NCI-H2081 treated with DMSO at 0.1 percent for 48 hours (cell line): ENCODE measurements around the gene GAGE1.
"Not testable (repeated sequence)": the region's sequence is repeated elsewhere in the genome, so short reads cannot be mapped to it uniquely, and the experiment has no call there.

Source experiments
- DNase-seq: peaks from one replicate; lab custom pipeline; 2025; lab: John Stamatoyannopoulos, UW

GAGE1 gene, protein sequence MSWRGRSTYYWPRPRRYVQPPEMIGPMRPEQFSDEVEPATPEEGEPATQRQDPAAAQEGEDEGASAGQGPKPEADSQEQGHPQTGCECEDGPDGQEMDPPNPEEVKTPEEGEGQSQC

DNA sequence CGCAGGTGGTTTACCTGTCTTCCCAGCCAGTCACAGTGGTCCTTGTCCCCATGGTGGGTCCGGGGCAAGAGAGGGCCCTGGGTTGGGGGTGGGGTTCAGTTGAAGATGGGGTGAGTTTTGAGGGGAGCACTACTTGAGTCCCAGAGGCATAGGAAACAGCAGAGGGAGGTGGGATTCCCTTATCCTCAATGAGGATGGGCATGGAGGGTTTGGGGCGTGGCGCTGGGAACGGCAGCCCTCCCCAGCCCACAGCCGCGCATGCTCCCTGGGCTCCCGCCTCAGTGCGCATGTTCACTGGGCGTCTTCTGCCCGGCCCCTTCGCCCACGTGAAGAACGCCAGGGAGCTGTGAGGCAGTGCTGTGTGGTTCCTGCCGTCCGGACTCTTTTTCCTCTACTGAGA lies at the start of gene GAGE1:
Gene GAGE1 (plus strand): TSS at position 301 of the 400 bp plus-strand sequence. CDS start 1,155 bp downstream, outside the sequence.
- DNase-seq = not testable (repeated sequence)

GRCh38 chrX:49550989-49551388 lies 47.8 kb upstream of the GAGE1 start, which contains the start of gene GAGE12E:
Gene GAGE12E, plus strand, starts transcription at chrX:49551289. Its CDS starts 1,155 bp downstream, at chrX:49552444.
- not testable (repeated sequence) for DNase-seq

DNA sequence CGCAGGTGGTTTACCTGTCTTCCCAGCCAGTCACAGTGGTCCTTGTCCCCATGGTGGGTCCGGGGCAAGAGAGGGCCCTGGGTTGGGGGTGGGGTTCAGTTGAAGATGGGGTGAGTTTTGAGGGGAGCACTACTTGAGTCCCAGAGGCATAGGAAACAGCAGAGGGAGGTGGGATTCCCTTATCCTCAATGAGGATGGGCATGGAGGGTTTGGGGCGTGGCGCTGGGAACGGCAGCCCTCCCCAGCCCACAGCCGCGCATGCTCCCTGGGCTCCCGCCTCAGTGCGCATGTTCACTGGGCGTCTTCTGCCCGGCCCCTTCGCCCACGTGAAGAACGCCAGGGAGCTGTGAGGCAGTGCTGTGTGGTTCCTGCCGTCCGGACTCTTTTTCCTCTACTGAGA lies 38.3 kb upstream of the GAGE1 start, which contains the start of gene GAGE12F:
Gene GAGE12F (plus strand): TSS at position 301 of the 400 bp plus-strand sequence. CDS start 1,155 bp downstream, outside the sequence.
- DNase-seq = not testable (repeated sequence)

DNA sequence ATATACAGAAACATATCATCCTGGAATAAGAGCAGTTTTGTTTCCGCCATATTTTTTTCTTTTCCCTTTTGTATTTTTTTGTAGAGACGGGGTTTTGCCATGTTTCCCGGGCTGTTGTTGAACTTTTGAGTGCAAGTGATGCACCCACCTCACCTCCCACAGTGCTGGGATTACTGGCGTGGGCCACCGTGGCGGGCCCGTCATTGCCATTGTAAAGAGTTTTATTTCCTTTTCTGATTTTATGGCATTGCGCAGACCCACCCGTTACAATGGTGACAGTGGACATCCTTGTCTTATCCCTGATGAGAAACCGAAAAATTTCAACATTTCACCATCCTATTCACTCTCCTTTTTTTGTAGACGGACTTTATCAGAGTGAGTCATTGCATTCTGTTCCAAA lies 30.1 kb upstream of the GAGE1 start:
- DNase-seq = not testable (repeated sequence)

- DNase-seq = not testable (repeated sequence)
These were observed 29.7 kb upstream of the GAGE1 start for GRCh38 chrX:49569152-49569551.

- not testable (repeated sequence) for DNase-seq
These were observed 28.7 kb upstream of the GAGE1 start, which contains the start of gene GAGE12G for GRCh38 chrX:49570100-49570499. Gene GAGE12G, plus strand, starts transcription at chrX:49570400. Its CDS starts 1,155 bp downstream, at chrX:49571555.

GRCh38 chrX:49579649-49580048 lies 19.2 kb upstream of the GAGE1 start, which contains the start of gene GAGE12H:
Gene GAGE12H, plus strand, starts transcription at chrX:49579949. Its CDS starts 1,155 bp downstream, at chrX:49581104.
- DNase-seq = not testable (repeated sequence)

DNA sequence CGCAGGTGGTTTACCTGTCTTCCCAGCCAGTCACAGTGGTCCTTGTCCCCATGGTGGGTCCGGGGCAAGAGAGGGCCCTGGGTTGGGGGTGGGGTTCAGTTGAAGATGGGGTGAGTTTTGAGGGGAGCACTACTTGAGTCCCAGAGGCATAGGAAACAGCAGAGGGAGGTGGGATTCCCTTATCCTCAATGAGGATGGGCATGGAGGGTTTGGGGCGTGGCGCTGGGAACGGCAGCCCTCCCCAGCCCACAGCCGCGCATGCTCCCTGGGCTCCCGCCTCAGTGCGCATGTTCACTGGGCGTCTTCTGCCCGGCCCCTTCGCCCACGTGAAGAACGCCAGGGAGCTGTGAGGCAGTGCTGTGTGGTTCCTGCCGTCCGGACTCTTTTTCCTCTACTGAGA lies 9.6 kb upstream of the GAGE1 start, which contains the start of gene GAGE2A:
Gene GAGE2A (plus strand): TSS at position 301 of the 400 bp plus-strand sequence. CDS start 1,155 bp downstream, outside the sequence.
- DNase-seq = not testable (repeated sequence)

GRCh38 chrX:49589769-49590478 lies 8.9 kb upstream of the GAGE1 start:
- DNase-seq = not testable (repeated sequence)

GRCh38 chrX:49590488-49590887 lies 8.3 kb upstream of the GAGE1 start:
- not testable (repeated sequence) for DNase-seq

DNA sequence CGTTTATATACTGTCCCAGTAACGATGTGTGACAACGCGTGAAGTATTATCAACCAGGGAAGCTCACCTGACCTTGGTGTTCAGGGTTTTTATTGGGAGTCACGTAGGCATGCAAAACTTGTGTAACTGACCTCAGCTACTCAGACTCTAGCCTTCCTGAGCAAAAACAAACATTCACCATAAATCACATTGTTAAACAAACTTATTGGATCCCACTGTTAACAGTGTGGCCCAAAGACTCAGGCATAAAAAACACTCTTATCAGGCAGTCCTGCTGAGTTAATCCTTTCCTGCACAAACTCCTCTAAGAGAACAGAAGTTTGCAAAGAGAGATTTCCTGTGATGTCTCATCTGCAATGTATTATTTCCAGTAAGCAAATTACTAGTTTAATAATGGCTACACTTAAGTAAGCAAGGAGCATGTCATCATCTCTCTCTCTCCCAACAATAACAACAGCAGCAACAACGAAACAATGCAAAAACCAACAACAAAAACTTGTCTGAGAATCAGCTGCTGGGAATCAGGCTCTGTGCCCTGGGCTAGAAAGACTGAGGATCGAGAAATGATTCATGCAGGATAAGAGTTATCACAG lies 12.0 kb downstream of the GAGE1 start:
- DNase-seq = no peak

- DNase-seq = no peak
These were observed 19.8 kb downstream of the GAGE1 start for GRCh38 chrX:49618574-49618973.

GRCh38 chrX:49627086-49627777 lies 28.4 kb downstream of the GAGE1 start:
- DNase-seq = no peak

DNA sequence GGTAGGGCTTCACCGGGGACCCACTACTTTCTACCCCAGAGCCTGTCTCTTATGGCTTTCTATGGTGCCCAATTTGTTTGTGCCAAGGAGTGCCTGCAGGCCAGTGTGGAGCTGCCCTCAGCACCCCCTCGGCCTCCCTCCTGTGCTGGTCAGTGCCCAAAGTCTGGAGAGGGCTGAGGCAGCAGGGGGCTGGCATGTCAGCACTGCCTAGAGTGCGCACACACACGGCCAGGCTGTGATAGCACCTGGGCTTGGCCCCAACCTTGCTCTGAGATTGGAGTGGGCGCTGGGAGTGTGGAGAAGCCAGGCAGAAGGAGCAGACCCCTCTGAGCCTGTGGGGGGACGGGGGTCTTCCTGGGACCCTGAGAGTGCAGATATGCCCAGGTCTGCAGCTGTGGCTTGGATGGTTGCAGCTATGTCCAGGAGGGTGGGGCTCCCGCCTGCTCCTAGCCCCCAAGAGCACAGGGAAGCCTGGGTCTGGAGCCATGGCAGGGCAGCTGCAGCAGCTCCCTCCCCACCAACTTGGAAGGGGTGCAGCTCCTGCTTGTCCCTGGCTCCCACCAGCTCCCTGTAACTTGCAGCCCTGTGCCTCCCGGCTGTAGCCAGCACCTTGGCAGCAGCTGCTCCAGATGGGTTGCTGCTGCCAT lies 46.3 kb downstream of the GAGE1 start:
- DNase-seq = no peak

- DNase-seq = no peak
These were observed 57.7 kb downstream of the GAGE1 start for GRCh38 chrX:49656533-49656932.
